Measurements from ENCODE around the gene TRIO. TPM values are rescaled to one million over a fixed set of nuclear protein-coding genes. Genes with fewer than 3 reads are reported as not detected.
"Not testable (repeated sequence)": the region's sequence is repeated elsewhere in the genome, so short reads cannot be mapped to it uniquely, and the experiment has no call there.

The TRIO gene
- total RNA-seq, 4 donors from 2014 or later, result 21.2 to 105 (median 47.6) TPM

GRCh38 chr5:14206028-14206725 lies 63.0 kb downstream of the TRIO start:
- Histone ChIP-seq H3K27ac (peak overlapping the region in 3 of 4 donors; percentile 36 to 84 (median 73)), H3K4me3 (no peak overlapping the region), H3K27me3 (no peaks in the 10 kb centered on the region), H3K36me3 (no peaks in the 10 kb centered on the region), H3K9me3 (no peaks in the 10 kb centered on the region), H3K4me1 (peaks cover 0 to 63% (median 31%) of the 10 kb centered on the region in 3 donors)
- intact Hi-C loops (cut with DNase I), result no loop called here
- WGBS, 2 donors, result 77 to 79% methylated on average over 11 of the region's 11 CpGs
- TF ChIP-seq CTCF (IDR thresholded peaks at IDR 0.05) (no peak), POLR2A (IDR thresholded peaks at IDR 0.05) (no peak)
- DNase-seq, result no peak

GRCh38 chr5:14207428-14207827 lies 64.3 kb downstream of the TRIO start:
- H3K4me1 ChIP-seq, result peaks cover 0 to 72% (median 35%) of the 10 kb centered on the region in 3 donors
- DNase-seq; H3K9me3 ChIP-seq; intact Hi-C loops (cut with DNase I); H3K4me3 ChIP-seq; H3K36me3 ChIP-seq; H3K27me3 ChIP-seq: not testable (repeated sequence)
- H3K27ac ChIP-seq, result peak overlapping the region in 3 of 4 donors; percentile 46 to 73 (median 52)
- 43 to 44% methylated on average over 1 of the region's 3 CpGs for WGBS, 2 donors

DNA sequence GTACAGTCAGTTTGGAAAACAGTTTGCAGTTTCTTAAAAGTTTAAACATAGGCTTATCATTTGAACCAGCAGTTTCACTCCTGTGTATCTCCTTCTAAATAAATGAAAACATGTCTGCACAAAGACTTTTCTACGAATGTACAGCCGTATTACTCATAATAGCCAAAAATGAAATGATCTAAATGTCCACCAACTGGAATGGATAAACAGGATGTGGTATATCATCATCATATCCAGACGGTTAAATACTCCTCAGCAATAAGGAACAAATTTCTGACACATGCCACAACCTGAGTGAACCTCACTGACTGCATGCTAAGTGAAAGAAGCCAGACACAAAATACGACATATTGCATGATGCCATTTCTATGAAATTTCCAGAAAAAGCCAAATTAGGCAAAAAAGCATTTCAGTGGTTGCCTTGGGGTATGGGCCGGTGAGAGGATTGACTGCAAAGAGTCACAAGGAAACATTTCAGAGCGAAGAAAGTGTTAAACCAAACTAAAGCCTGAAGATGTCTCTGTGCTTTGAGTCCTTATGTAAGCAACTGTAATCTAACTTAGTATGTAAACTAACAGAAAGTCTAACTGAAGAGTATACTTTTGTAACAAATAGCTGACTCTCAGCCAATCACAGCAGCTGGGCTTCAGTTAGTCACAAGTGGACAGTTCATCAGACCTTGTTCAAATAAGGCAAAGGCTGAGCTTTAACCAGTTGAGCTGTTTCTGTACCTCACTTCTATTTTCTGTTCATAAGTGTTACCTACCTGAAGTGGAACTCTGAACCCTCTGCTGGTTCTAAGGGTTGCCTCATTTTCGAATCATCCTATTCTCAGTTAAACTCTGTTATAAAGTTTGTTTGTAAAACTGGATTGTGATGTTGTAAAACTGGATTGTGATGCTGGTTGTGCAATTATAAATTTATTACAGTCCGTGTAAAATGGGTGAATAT lies 65.2 kb downstream of the TRIO start:
- Histone ChIP-seq H3K36me3 (no peaks in the 10 kb centered on the region), H3K27ac (peak overlapping the region; percentile 28 to 73 (median 60)), H3K27me3 (no peaks in the 10 kb centered on the region), H3K9me3 (no peaks in the 10 kb centered on the region), H3K4me3 (peak overlapping the region in 1 of 4 donors; percentile 18), H3K4me1 (peaks cover 0 to 78% (median 37%) of the 10 kb centered on the region in 3 donors)
- intact Hi-C loops (cut with DNase I), result no loop called here
- WGBS, 2 donors, result 32 to 45% methylated on average over 8 of the region's 8 CpGs
- no peak for TF ChIP-seq POLR2A (IDR thresholded peaks at IDR 0.05)
- TF ChIP-seq CTCF (IDR thresholded peaks at IDR 0.05), result no peak
- DNase-seq, result no peak

DNA sequence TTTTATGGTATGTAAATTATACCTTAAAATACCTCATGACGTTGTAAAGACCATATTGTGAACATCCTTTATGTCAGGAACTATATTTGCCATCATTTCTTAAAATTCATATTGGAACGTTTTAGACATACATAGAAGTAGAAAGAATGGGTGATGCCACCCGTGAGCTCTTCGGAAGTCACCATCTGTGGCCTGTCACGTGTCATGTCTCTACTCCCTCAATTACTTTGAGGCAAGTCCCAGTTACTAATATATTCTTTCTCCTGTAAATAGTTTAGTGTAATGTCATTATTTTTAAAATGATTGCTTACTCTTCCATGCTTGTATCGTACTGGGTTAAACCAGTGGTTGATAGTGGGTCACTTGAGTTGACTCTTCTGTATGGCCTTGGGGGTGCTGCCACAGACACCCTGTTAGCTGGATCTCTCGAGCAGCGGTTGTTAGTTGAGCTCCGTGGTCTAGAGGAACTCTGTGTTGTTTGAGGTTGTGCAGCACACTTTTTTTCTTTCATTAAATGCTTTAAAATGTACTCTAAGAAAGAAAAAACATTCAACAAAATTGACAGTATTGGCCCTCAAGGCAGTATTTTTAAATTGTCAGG lies 66.2 kb downstream of the TRIO start:
- no peaks in the 10 kb centered on the region for H3K36me3 ChIP-seq
- TF ChIP-seq POLR2A (IDR thresholded peaks at IDR 0.05) (no peak), CTCF (IDR thresholded peaks at IDR 0.05) (no peak)
- H3K27me3 ChIP-seq, result no peaks in the 10 kb centered on the region
- no peak for DNase-seq
- no peak overlapping the region for H3K4me3 ChIP-seq
- peaks cover 0 to 68% (median 29%) of the 10 kb centered on the region in 3 donors for H3K4me1 ChIP-seq
- intact Hi-C loops (cut with DNase I), result no loop called here
- no peaks in the 10 kb centered on the region for H3K9me3 ChIP-seq
- 73 to 86% methylated on average over 9 of the region's 9 CpGs for WGBS, 2 donors
- peak overlapping the region in 3 of 4 donors; percentile 52 to 73 (median 68) for H3K27ac ChIP-seq

GRCh38 chr5:14209836-14210235 lies 66.7 kb downstream of the TRIO start:
- no peaks in the 10 kb centered on the region for H3K36me3 ChIP-seq
- H3K4me1 ChIP-seq, result peaks cover 0 to 63% (median 24%) of the 10 kb centered on the region in 3 donors
- 80 to 95% methylated on average over 4 to 5 of the region's 8 CpGs for WGBS, 2 donors
- H3K9me3 ChIP-seq, result no peaks in the 10 kb centered on the region
- peak overlapping the region in 3 of 4 donors; percentile 52 to 73 (median 68) for H3K27ac ChIP-seq
- DNase-seq, result no peak
- no peak for TF ChIP-seq POLR2A (IDR thresholded peaks at IDR 0.05)
- TF ChIP-seq CTCF (IDR thresholded peaks at IDR 0.05), result no peak
- H3K27me3 ChIP-seq, result no peaks in the 10 kb centered on the region
- intact Hi-C loops (cut with DNase I), result no loop called here
- H3K4me3 ChIP-seq, result no peak overlapping the region
